ENCODE data around the gene CAPN3.

The CAPN3 gene

GRCh38 chr15:42358141-42358540 lies 1.2 kb upstream of the CAPN3 start:
- DNase-seq: no peak

GRCh38 chr15:42359985-42360384 lies 684 bp downstream of the CAPN3 start:
- no peak for DNase-seq

GRCh38 chr15:42360535-42361112 lies 1.3 kb downstream of the CAPN3 start:
- no peak for DNase-seq

GRCh38 chr15:42363487-42363886 lies 4.2 kb downstream of the CAPN3 start:
- no peak for DNase-seq

- no peak for DNase-seq
Observed at GRCh38 chr15:42363942-42364341, 4.6 kb downstream of the CAPN3 start.

- no peak for DNase-seq
Observed at GRCh38 chr15:42364529-42364928, 5.2 kb downstream of the CAPN3 start.

- DNase-seq: peak; percentile 40
Observed at GRCh38 chr15:42365921-42366550, 6.7 kb downstream of the CAPN3 start.

GRCh38 chr15:42367041-42367440 lies 7.7 kb downstream of the CAPN3 start:
- peak; percentile 83 for DNase-seq

GRCh38 chr15:42368096-42368495 lies 8.8 kb downstream of the CAPN3 start:
- no peak for DNase-seq

- DNase-seq: peak; percentile 14
Observed at GRCh38 chr15:42371096-42371495, 11.8 kb downstream of the CAPN3 start.

GRCh38 chr15:42373274-42373673 lies 14.0 kb downstream of the CAPN3 start:
- DNase-seq: no peak

- DNase-seq: no peak
Observed at GRCh38 chr15:42373936-42374335, 14.6 kb downstream of the CAPN3 start.

GRCh38 chr15:42374810-42375209 lies 15.5 kb downstream of the CAPN3 start:
- no peak for DNase-seq

GRCh38 chr15:42375252-42375651 lies 16.0 kb downstream of the CAPN3 start:
- no peak for DNase-seq

- DNase-seq: no peak
Observed at GRCh38 chr15:42375941-42376340, 16.6 kb downstream of the CAPN3 start.

- no peak for DNase-seq
Observed at GRCh38 chr15:42378011-42378410, 18.7 kb downstream of the CAPN3 start.

GRCh38 chr15:42384597-42384996 lies 25.3 kb downstream of the CAPN3 start:
- no peak for DNase-seq

GRCh38 chr15:42385206-42385979 lies 26.1 kb downstream of the CAPN3 start:
- peak; percentile 34 for DNase-seq

- no peak for DNase-seq
Observed at GRCh38 chr15:42385980-42386700, 26.8 kb downstream of the CAPN3 start.

- DNase-seq: no peak
Observed at GRCh38 chr15:42387603-42388002, 28.3 kb downstream of the CAPN3 start.

GRCh38 chr15:42392309-42393024 lies 33.2 kb downstream of the CAPN3 start:
- no peak for DNase-seq

- no peak for DNase-seq
Observed at GRCh38 chr15:42394106-42394505, 34.8 kb downstream of the CAPN3 start.

GRCh38 chr15:42395838-42396237 lies 36.5 kb downstream of the CAPN3 start:
- no peak for DNase-seq
